ENCODE data around the gene CLEC20A.

The CLEC20A gene
- 0 reads per million in 2 donors for total RNA-seq

- no peak for DNase-seq
Measured at GRCh38 chr1:178496410-178497135, at the start of gene CLEC20A. CLEC20A (minus strand) TSS chr1:178496964; CDS start chr1:178496939, 25 bp downstream.

GRCh38 chr1:178544531-178544930 lies 47.8 kb upstream of the CLEC20A start:
- DNase-seq, result no peak

GRCh38 chr1:178543290-178543607 lies 46.5 kb upstream of the CLEC20A start:
- no peak for DNase-seq

- peak; percentile 77 for DNase-seq
Measured at GRCh38 chr1:178542554-178543289, 46.0 kb upstream of the CLEC20A start.

GRCh38 chr1:178541829-178542553 lies 45.2 kb upstream of the CLEC20A start:
- DNase-seq, result peak; percentile 14

GRCh38 chr1:178541379-178541778 lies 44.6 kb upstream of the CLEC20A start:
- no peak for DNase-seq

- no peak for DNase-seq
Measured at GRCh38 chr1:178540646-178541045, 43.9 kb upstream of the CLEC20A start.

GRCh38 chr1:178540204-178540603 lies 43.4 kb upstream of the CLEC20A start:
- no peak for DNase-seq

- DNase-seq, result no peak
Measured at GRCh38 chr1:178539291-178539690, 42.5 kb upstream of the CLEC20A start.

- DNase-seq, result no peak
Measured at GRCh38 chr1:178538192-178538916, 41.6 kb upstream of the CLEC20A start.

- no peak for DNase-seq
Measured at GRCh38 chr1:178537382-178538090, 40.8 kb upstream of the CLEC20A start.

- DNase-seq, result no peak
Measured at GRCh38 chr1:178536844-178537371, 40.1 kb upstream of the CLEC20A start.

GRCh38 chr1:178536329-178536728 lies 39.6 kb upstream of the CLEC20A start:
- DNase-seq, result no peak

- DNase-seq, result no peak
Measured at GRCh38 chr1:178534137-178534868, 37.5 kb upstream of the CLEC20A start.

- no peak for DNase-seq
Measured at GRCh38 chr1:178533121-178533946, 36.6 kb upstream of the CLEC20A start.

GRCh38 chr1:178532392-178532791 lies 35.6 kb upstream of the CLEC20A start:
- DNase-seq, result peak; percentile 69

GRCh38 chr1:178531887-178532286 lies 35.1 kb upstream of the CLEC20A start:
- DNase-seq, result no peak

GRCh38 chr1:178530502-178530901 lies 33.7 kb upstream of the CLEC20A start:
- no peak for DNase-seq

GRCh38 chr1:178530037-178530402 lies 33.3 kb upstream of the CLEC20A start:
- no peak for DNase-seq

GRCh38 chr1:178529364-178530036 lies 32.7 kb upstream of the CLEC20A start:
- DNase-seq, result no peak
